SW480 (cell line): Measurements from ENCODE around the gene ZNF605.
"Not testable (repeated sequence)": the region's sequence is repeated elsewhere in the genome, so short reads cannot be mapped to it uniquely, and the experiment has no call there.

Experiments used
- DNase-seq: peaks from one replicate; pipeline ENCODE4 v3.0.0-alpha.2; 2016; ENCODE audit warnings: low spot score

The ZNF605 gene

DNA sequence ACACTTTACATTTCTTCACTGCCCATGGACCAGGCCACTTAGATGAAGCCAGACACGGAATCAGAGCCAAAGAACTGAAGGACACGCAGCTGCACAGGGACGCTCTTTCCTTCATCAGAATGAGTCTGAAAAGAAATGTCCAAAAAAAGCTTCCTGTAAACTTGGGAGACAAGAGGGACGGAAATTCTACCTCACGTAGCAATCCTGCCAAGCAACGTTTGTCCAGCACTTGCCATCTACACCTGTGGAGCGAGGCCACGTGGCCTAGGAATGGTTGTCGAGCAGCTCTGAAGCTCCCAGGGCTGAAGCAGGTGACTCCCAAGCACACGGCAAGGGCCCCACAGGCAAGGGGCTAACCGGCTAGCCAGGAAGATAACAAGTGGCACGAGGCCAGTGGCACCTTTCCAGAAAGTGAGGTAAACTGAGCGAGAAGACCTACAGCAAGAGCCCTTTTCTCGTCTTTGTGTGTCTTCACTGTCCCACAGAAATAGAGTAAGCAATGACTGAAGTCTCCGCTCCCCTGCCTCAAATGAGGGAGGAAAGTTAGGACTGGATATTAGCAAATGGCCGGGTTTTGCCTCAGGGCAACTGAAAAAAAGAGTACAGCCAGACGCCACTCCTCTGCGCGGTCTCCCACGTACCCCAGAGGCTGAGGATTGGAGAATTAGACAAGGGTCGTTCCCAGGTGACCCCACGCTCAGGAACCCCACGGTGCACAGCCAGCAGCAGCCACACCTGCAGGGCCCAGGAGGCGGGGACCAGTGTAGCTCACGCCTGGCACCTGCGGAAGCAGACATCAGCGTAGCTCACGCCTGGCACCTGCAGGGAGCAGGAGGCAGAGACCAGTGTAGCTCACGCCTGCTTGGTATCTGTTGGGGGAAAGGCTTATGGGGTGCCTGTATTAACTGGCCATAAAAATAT lies 7.7 kb downstream of the ZNF605 start:
- no peak for DNase-seq

DNA sequence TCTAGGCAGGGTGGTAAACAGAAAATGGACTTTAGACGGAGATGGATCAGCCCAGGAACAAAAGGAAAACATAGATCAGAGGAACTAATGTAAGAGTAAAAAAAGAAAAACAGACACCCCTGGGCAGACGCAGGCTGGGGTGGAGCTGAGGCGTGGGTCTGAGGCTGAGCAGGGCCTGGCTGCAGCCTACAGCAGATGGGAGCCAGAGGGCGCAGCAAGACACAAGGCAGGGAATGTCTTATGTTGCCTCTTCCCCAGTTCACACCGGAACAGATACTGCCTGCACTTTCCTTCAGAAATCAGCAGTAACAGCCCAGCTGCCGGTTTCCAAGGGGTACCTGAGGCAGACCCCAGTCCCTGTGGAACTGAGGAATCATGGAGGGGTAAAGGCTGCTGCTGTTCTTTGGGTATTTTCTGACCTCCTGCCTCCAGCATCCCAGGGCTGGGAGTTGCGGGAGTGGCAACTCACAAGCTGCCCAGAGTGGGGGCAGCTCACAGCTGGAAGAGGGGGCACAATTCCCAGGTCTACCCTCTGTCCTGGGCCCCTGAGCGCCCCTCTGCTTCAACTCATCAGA lies 9.8 kb downstream of the ZNF605 start:
- DNase-seq = no peak

DNA sequence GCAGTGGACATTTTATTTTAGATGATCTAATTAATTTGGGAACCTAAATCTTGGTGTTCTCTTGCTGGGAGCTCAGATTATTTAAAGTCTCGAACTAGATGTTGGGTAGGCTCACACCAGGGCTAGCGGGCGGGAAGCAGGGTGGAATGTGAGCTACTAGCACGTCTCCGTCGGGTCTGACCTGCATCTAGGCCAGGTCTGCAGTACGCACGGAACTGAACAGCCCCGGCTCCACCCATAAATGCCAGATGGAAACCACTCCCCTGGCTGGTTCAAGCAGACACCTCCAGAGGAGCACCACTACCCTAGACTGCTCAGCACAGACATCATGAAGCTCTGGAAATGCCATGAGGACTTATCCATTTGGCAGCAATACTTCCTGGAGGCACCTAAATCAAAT lies 10.3 kb downstream of the ZNF605 start:
- DNase-seq = no peak

DNA sequence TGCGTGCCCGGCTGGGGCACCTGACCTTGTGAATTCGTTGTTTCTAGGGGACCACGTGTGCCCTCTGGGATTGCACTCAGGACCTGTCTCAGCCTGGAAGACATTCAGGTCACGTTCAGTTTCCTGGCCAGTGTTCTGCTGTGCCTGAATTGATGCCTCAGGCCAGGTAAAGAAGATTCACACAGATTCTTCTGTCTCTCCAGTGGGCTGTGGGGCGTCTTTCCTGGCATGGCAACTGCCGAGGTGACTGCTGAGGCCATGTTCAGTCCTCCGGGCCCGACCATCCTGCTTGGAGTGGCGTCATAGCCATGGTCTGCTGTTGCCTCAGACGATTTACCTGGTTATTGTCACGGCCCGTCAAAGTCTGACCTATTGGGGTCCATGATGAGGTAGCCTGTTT lies 13.5 kb downstream of the ZNF605 start:
- DNase-seq = no peak

DNA sequence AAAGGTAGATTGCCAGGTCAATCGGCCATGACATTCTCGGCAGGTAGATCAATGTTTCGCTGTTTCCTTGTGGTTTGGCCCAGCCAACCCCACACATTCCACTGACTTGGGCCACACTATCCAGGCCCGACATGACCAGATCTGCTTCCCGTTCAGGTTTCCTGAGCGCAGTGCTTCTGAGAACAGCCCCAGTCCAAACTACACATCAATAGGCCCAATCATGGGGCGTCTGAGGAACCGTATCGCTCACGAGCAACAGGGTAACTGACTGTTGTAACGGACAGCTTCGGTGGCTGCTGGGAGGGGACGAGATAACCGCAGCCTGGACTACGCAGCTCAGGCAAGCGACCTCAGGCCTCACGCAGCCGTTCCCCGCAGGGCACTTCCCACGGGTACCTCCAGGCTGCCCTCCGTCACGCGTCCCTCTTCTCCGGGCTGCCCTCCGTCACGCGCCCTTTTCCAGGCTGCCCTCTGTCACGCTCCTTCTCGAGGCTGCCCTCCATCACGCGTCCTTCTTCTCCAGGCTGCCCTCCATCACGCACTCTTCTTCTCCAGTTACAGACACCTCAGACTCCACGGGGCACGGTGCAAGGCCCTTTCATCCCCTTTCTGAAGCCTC lies 14.7 kb downstream of the ZNF605 start:
- DNase-seq = no peak

DNA sequence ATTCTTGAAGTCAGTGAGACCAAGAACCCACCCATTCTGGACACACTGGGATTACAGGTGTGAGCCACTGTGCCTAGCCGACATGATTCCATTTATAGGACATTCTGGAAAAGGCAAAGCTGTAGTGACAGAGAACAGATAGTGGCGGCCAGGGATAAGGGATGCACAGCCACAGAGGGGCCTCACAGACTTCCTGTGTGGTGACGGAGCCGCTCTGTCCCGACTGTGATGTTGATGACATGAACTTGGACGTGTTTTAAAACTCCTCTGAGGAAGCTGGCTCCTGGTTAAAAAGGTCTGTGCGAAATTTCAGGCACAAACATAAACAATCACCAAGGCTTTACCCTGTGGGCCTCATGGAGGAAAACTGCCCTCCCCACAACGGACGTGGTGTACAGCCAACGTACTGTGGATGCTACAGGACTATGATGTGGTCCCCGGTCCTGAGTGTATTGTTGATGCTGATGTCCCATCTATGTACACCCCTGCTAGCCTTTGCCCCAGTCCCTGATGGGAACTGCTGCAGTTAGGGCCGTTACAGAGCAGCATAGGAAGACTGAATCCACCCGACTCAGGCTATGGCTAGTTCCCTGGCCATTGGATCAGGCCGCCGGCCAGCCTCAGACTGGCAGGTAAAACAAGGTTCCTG lies 15.9 kb downstream of the ZNF605 start:
- no peak for DNase-seq

DNA sequence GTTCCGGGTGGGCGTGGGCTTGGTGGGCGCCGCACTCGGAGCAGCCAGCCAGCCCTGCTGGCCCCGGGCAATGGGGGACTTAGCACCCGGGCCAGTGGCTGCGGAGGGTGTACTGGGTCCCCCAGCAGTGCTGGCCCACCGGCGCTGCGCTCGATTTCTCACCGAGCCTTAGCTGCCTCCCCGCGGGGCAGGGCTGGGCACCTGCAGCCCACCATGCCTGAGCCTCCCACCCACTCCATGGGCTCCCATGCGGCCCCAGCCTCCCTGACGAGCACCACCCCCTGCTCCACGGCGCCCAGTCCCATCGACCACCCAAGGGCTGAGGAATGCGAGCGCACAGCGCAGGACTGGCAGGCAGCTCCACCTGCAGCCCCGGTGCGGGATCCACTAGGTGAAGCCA lies 17.3 kb downstream of the ZNF605 start:
- DNase-seq = not testable (repeated sequence)

DNA sequence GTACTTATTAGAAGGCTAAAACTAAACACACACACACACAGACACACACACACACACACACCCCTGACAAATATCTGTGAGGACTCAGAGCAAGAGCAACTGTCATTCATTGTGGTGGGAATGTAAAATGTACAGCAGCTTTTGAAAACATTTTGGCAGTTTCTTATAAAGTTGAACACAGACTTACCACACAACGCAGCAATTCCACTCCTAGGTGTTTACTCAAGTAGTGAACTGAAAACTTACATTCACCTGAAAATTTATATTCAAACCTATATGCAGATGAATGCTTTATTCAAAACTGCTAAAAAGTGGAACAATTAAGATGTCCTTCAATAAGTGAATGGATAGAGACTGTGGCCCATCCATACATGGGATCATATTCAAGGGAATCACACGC lies 18.6 kb downstream of the ZNF605 start:
- DNase-seq = no peak

DNA sequence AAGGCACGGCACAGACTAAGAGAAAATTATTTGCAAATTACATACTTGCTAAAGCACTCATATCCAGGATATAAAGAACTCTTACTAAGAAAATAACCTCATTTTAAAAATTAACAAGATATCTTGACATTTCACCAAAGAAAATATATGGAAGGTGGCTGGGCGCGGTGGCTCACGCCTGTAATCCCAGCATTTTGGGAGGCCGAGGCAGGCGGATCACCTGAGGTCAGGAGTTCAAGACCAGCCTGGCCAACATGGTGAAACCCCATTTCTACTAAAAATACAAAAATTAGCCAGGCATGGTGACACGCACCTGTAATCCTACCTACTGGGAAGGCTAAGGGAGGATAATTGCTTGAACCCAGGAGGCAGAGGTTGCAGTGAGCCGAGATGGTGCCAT lies 19.2 kb downstream of the ZNF605 start:
- not testable (repeated sequence) for DNase-seq

DNA sequence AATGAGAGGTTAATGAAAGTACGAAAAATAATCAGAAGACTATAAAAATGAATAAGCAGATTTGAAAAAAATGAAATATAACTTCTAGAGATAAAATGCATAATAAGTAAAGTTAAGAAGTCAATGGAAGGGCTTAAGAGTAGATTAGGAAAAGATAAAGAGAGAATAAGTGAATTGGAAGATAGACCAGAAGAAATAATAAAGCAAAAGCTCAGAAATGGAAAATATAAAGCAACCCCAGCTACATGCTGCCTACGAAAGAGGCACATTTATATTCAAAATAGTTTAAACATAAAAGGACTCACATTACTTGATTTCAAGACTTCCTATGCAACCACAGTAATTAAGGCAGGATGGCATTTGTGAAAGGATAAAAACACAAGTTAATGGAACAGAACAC lies 19.9 kb downstream of the ZNF605 start:
- DNase-seq = no peak

DNA sequence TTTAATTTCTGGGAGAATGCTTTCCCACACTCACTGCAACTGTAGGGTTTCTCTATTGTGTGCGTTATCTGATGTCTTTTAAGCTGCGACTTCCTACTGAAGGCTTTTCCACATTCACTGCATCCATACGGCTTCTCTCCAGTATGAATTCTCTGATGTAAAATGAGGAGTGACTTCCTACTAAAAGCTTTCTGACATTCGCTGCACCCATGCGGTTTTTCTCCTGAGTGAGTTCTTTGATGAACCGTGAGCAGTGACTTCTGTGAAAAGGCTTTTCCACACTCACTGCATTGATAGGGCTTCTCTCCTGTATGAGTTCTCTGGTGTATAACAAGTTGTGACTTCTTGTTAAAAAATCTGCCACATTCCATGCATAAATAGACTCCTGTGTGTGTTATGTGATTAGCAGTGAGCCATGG lies 29.7 kb downstream of the ZNF605 start:
- DNase-seq = no peak

DNA sequence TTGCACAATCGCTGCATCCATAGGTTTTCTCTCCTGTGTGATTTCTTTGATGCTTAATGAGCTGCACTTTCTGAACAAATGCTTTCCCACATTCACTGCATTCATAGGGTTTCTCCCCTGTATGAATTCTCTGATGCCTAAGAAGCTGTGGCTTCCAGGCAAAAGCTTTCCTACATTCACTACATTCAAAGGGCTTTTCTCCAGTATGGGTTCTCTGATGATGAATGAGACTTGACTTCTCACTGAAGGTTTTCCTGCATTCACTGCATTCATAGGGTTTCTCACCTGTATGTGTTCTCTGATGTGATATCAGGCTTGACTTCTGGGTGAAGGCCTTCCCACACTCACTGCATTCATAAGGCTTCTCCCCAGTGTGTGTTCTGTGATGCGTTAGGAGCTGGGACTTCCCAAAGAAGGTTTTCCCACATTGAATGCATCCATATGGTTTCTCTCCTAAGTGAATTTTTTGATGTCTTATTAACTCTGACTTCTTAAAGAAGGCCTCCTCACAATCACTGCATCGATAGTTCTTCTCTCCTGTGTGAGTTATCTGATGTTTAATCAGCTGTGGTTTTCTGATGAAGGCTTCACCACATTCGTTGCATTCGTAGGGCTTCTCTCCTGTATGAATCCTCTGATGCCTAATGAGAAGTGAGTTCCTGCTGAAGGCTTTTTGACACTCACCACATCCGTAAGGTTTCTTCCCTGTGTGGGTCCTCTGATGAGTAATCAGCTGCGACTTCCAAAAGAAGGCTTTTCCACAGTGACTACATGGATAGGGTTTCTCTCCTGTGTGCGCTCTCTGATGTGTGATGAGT lies 30.3 kb downstream of the ZNF605 start:
- DNase-seq = no peak

DNA sequence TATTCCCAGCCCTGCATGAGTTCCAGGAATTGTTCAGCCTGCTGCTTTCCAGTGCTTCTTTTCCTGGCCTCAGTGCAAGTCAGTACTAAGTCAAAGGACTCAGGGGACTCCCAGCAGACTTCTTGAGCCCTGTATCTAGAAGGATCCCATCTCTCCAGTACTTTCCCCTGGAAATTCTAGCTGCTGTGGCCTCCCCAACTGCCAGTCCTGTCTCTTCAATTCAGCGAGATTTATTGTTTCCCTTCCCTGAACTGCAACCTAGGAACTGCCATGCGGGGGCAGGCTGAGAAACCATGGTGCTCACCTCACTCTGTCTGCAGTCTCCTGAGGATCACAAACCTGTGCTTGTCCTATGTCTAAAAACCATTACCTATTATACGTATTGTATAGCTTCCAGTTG lies 31.8 kb downstream of the ZNF605 start:
- DNase-seq = no peak

DNA sequence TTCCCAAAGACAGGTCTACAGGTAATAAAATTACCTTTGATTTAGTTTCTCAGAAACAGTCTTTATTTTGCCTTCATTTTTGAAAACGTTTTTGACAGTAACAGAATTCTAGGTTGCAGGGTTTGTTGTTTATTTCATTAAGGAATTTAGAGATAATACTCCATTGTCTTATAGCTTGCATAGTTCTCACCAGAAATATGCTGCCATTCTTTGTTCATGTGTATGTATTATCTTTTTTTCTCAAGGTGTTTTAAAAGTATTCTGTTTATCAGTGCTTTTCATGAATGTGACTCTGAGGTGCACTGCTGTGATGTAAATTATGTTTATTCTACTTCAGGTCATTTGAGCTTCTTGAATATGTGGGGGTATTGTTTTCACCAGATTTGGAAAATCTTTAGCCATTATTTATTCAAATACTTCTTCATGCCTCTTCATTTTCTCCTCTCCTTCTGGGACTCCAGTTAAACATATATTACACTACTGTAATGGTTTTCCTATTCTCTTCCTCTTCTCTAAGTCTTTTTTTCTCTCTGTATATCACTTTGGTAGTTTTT lies 32.7 kb downstream of the ZNF605 start:
- DNase-seq = no peak

DNA sequence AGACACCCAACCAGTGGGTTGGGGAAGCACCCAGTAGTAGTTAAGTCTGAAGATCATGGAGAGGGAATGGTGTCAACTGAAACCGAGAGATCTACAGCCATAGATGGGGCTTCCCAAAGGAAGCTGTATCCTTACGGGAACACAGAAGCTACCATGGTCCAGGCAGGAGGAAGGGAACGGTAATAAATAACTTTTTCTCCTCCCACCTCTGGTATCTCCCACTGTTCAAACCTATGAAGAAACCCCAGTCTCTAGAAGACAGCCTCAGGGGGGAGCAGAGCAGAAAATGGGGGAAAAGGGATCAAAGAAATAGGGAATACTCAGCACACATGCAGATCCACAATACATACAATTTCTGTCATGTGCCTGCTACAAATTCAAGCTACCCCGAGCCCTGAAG lies 33.4 kb downstream of the ZNF605 start:
- no peak for DNase-seq

DNA sequence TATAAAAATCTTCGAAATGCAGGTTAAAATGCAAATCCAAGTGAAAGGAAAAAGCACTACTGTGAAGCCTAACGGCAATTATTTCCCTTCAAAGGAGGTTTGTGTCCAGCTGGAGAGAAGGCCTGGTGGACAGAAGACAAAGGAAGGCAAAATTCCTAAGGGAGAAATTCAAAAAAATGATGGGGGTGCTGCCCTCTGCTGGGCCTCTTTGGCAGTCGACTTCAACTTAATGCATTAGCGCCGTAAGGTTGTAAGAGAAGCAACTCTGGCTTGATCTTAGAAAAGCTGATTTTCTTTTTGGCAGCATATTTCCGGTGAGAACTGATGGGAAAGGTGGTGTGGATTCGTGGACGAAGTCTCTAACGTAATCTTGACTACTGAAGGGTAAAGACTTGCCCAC lies 34.4 kb downstream of the ZNF605 start:
- no peak for DNase-seq

DNA sequence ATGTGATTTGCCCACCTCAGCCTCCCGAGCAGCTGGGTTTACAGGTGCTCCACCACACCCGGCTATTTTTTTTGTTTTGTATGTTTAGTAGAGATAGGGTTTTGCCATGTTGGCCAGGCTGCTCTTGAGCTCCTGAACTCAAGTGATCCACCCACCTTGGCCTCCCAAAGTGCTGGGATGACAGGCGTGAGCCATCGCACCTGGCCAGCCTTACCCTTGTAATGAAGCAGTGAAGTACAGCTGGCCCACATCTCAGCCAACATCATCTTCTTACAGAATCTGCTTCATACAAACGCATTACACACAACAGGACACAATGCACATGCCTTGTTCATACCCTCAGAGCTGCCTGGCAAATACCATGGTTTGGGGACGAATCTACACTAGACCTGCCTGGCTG lies 37.4 kb downstream of the ZNF605 start:
- no peak for DNase-seq

DNA sequence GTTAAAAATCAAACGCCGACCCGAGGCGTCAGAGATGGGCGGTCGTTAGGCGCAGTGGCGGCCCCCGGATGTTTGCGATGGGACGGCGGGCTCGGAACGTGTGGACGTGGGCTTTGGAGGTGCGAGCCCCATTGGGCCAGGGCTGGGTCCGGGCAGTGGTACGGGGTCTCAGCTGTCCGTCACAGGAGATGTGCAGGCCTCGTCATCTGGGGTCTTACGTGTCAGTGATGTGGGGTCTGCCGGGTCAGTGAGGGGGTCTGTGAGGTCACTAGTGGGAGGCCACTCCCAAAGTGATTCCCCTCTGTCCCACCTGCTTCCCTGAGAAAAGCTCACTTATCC lies 47.1 kb downstream of the ZNF605 start:
- DNase-seq = no peak

DNA sequence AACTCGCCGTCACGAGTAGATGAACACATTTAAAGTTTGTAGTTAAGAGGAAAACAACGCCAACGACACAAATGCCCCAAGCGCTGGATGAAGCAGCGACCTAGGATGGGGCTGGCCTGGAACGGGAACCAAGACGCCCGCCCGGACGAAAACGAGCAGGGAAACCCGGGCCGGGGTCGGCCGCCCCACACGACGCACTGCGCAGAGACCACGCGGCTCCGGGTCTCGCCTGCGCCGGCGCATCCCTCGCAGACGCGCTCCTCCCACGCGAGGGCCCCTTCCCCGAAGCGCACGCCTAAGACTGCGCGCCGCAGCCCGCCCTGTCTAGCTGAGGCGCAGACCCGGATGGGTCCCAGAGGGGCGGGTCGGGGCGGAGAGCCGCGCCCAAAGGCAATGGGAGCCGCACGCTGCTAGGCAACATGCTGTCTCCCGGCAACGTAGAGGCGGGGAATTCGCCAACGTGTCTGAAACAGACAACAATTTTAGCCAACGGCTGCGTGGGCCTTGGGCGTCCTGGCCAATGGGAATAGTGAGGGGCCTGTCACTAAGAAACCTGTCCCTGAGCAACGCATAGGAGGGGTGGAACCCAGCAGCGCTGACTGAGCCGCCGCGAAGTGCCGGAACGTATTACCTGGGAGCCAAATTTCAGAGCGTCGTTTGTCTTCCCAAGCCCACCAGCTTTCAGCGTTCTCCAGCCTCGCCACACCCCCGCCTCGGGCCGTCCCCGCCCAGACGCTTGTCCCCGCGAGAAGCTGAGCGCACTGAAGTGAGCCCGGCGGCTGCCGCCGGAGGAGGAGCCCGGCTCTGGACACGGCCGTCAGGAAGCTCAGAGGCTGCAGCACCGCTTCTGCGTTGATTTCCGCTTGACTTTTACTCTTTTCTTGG lies 47.7 kb downstream of the ZNF605 start:
- peak; percentile 93 for DNase-seq

DNA sequence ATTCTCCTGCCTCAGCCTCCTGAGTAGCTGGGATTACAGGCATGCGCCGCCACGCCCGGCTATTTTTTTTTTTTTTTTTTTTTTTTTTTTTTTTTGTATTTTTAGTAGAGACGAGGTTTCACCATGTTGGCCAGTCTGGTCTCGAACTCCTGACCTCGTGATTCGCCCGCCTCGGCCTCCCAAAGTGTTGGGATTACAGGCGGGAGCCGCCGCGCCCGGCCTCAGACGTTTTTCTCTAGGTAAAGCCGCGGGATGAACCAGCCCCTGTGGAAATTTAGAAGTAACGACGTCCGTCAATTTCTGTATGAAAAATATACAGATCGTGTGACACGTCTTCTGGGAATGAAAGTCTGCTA lies 48.3 kb downstream of the ZNF605 start:
- DNase-seq = not testable (repeated sequence)

DNA sequence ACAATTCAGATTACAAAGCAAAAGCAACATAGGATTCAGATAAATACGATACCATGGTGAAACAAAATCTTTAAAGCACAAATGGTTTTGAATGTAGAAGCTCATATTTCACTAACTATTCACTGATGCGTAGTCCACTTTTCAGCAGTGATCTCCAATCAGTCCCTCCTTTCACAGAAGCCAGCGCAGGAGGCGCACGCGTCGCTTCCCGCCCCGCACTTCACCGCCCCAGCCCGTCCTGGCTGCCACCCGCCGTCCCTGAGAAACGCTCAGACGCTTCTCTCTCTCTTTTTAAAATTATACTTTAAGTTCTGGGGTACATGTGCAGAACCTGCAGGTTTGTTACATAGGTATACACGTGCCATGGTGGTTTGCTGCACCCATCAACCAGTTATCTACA lies 48.9 kb downstream of the ZNF605 start:
- DNase-seq = no peak
